Activated T-helper 17 cell treated with anti-CD3 and anti-CD28 coated beads, Interleukin-2, amount 50 U/mL, for 72 hours (primary cell): ENCODE measurements around the gene PKDREJ. TPM values are rescaled to one million over a fixed set of nuclear protein-coding genes. Genes with fewer than 3 reads are reported as not detected.
A peak's percentile ranks its signal among the peaks of the same experiment; 100 is the strongest.

Experiments
- ATAC-seq: fragments of 150-1000 bp; cut with Tn5 transposase; replicated peaks from 2 replicates; pipeline ENCODE4 v1.10.0; 2021; ENCODE audit warnings: mild to moderate bottlenecking, moderate library complexity
- H3K27ac Mint-ChIP-seq: one replicate; pipeline ENCODE4 v1.8.0; 2022; ENCODE audit warnings: mixed read lengths
- H3K27me3 Mint-ChIP-seq: one replicate; pipeline ENCODE4 v1.8.0; 2022; ENCODE audit warnings: mixed read lengths
- H3K36me3 Mint-ChIP-seq: one replicate; pipeline ENCODE4 v1.8.0; 2022; ENCODE audit warnings: low read depth, mild to moderate bottlenecking, mixed read lengths
- H3K4me1 Mint-ChIP-seq: one replicate; pipeline ENCODE4 v1.8.0; 2022; ENCODE audit warnings: mixed read lengths
- H3K4me3 Mint-ChIP-seq: one replicate; pipeline ENCODE4 v1.8.0; 2022; ENCODE audit warnings: mild to moderate bottlenecking, mixed read lengths
- H3K9me3 Mint-ChIP-seq: one replicate; pipeline ENCODE4 v1.8.0; 2022; ENCODE audit warnings: mixed read lengths
- total RNA-seq, 2 donors: library from RNA; stranded (reverse); gene quantifications; one replicate each; pipeline ENCODE4 v1.2.3, GENCODE V29; 2022

The PKDREJ gene
- total RNA-seq, 2 donors from 2014 or later: not detected

GRCh38 chr22:46220921-46221320 is 42.2 kb downstream of the PKDREJ start:
- Mint-ChIP-seq H3K36me3 (peaks cover 52% of the 10 kb centered on the region), H3K27ac (peak overlapping the region; percentile 7)
- peak; percentile 84 for ATAC-seq

GRCh38 chr22:46219636-46220035 is 43.5 kb downstream of the PKDREJ start:
- Mint-ChIP-seq H3K27me3 (no peaks in the 10 kb centered on the region), H3K9me3 (no peaks in the 10 kb centered on the region), H3K27ac (peak overlapping the region; percentile 23), H3K4me1 (peaks cover 11% of the 10 kb centered on the region), H3K4me3 (no peak overlapping the region), H3K36me3 (peaks cover 65% of the 10 kb centered on the region)
- ATAC-seq: peak; percentile 44

More at GRCh38 chr22:46220921-46221320, 42.2 kb downstream of the PKDREJ start:
- Mint-ChIP-seq H3K4me1 (peaks cover 11% of the 10 kb centered on the region), H3K27me3 (no peaks in the 10 kb centered on the region), H3K9me3 (no peaks in the 10 kb centered on the region), H3K4me3 (no peak overlapping the region)

- H3K27ac Mint-ChIP-seq: no peak overlapping the region
- peaks cover 90% of the 10 kb centered on the region for H3K36me3 Mint-ChIP-seq
- no peak overlapping the region for H3K4me3 Mint-ChIP-seq
- no peaks in the 10 kb centered on the region for H3K27me3 Mint-ChIP-seq
- peaks cover 15% of the 10 kb centered on the region for H3K4me1 Mint-ChIP-seq
- H3K9me3 Mint-ChIP-seq: peaks cover under 1% of the 10 kb centered on the region
- no peak for ATAC-seq
Observed at GRCh38 chr22:46214616-46215015, 48.5 kb downstream of the PKDREJ start.

GRCh38 chr22:46214149-46214548 is 49.0 kb downstream of the PKDREJ start:
- Mint-ChIP-seq H3K36me3 (peaks cover 90% of the 10 kb centered on the region), H3K4me1 (peaks cover 11% of the 10 kb centered on the region)
- no peak for ATAC-seq

GRCh38 chr22:46213052-46213451 is 50.1 kb downstream of the PKDREJ start:
- peak; percentile 98 for ATAC-seq

More at GRCh38 chr22:46214149-46214548, 49.0 kb downstream of the PKDREJ start:
- Mint-ChIP-seq H3K27ac (no peak overlapping the region), H3K9me3 (peaks cover 5% of the 10 kb centered on the region), H3K4me3 (no peak overlapping the region), H3K27me3 (no peaks in the 10 kb centered on the region)

GRCh38 chr22:46212195-46212594 is 50.9 kb downstream of the PKDREJ start:
- H3K9me3 Mint-ChIP-seq: peaks cover 13% of the 10 kb centered on the region
- H3K4me1 Mint-ChIP-seq: peaks cover 14% of the 10 kb centered on the region
- H3K36me3 Mint-ChIP-seq: peaks cover 85% of the 10 kb centered on the region
- ATAC-seq: peak; percentile 59
- H3K4me3 Mint-ChIP-seq: no peak overlapping the region
- peak overlapping the region; percentile 64 for H3K27ac Mint-ChIP-seq
- no peaks in the 10 kb centered on the region for H3K27me3 Mint-ChIP-seq

More at GRCh38 chr22:46213052-46213451, 50.1 kb downstream of the PKDREJ start:
- H3K4me1 Mint-ChIP-seq: peaks cover 14% of the 10 kb centered on the region
- no peak overlapping the region for H3K27ac Mint-ChIP-seq
- H3K9me3 Mint-ChIP-seq: peaks cover 13% of the 10 kb centered on the region
- H3K27me3 Mint-ChIP-seq: no peaks in the 10 kb centered on the region
- H3K4me3 Mint-ChIP-seq: no peak overlapping the region
- peaks cover 89% of the 10 kb centered on the region for H3K36me3 Mint-ChIP-seq

- H3K4me1 Mint-ChIP-seq: peaks cover 13% of the 10 kb centered on the region
Observed at GRCh38 chr22:46209262-46209661, 53.9 kb downstream of the PKDREJ start.

More at GRCh38 chr22:46209262-46209661, 53.9 kb downstream of the PKDREJ start:
- Mint-ChIP-seq H3K27me3 (no peaks in the 10 kb centered on the region), H3K4me3 (no peak overlapping the region), H3K36me3 (peaks cover 65% of the 10 kb centered on the region), H3K27ac (no peak overlapping the region), H3K9me3 (peaks cover 13% of the 10 kb centered on the region)
- ATAC-seq: no peak

Other genes starting within 250 kb of the PKDREJ start
- 10 to 100 TPM; 15.4 to 18.7 TPM for gene PPARA, start 112.8 kb downstream of the PKDREJ start, total RNA-seq
- 1 to 10 TPM; 5.6 to 7.8 TPM for gene CDPF1, start 13.1 kb downstream of the PKDREJ start, total RNA-seq
- gene TTC38, start 4.7 kb upstream of the PKDREJ start, total RNA-seq: 10 to 100 TPM; 13.8 to 18.0 TPM
- gene GTSE1, start 33.5 kb upstream of the PKDREJ start, total RNA-seq: 10 to 100 TPM; 36.9 to 62.1 TPM
- 10 to 100 TPM; 92.0 to 92.2 TPM for gene TRMU, start 72.4 kb upstream of the PKDREJ start, total RNA-seq